ENCODE results near the gene WIZ. TPM values are rescaled to one million over a fixed set of nuclear protein-coding genes. Genes with fewer than 3 reads are reported as not detected.
"Not testable (repeated sequence)": the region's sequence is repeated elsewhere in the genome, so short reads cannot be mapped to it uniquely, and the experiment has no call there.

The WIZ gene
- total RNA-seq, 4 donors from 2014 or later, result 39.1 to 44.9 (median 41.0) TPM

- no peaks in the 10 kb centered on the region for H3K36me3 ChIP-seq
- no peak for TF ChIP-seq POLR2AphosphoS5 (IDR thresholded peaks at IDR 0.05)
- TF ChIP-seq POLR2A (IDR thresholded peaks at IDR 0.05), result no peak
- TF ChIP-seq, protein P1, sequence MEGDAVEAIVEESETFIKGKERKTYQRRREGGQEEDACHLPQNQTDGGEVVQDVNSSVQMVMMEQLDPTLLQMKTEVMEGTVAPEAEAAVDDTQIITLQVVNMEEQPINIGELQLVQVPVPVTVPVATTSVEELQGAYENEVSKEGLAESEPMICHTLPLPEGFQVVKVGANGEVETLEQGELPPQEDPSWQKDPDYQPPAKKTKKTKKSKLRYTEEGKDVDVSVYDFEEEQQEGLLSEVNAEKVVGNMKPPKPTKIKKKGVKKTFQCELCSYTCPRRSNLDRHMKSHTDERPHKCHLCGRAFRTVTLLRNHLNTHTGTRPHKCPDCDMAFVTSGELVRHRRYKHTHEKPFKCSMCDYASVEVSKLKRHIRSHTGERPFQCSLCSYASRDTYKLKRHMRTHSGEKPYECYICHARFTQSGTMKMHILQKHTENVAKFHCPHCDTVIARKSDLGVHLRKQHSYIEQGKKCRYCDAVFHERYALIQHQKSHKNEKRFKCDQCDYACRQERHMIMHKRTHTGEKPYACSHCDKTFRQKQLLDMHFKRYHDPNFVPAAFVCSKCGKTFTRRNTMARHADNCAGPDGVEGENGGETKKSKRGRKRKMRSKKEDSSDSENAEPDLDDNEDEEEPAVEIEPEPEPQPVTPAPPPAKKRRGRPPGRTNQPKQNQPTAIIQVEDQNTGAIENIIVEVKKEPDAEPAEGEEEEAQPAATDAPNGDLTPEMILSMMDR (IDR thresholded peaks at IDR 0.05), result no peak
- no peak for TF ChIP-seq EP300 (IDR thresholded peaks at IDR 0.05)
- H3K9me3 ChIP-seq, result peaks cover 4% of the 10 kb centered on the region
- H3K27me3 ChIP-seq, result peaks cover 16% of the 10 kb centered on the region
- WGBS, result 82% methylated on average over 4 of the region's 4 CpGs
- no peak for DNase-seq (ENCODE audit: low spot score in 2 of 2)
- no peak overlapping the region for H3K27ac ChIP-seq
- H3K4me1 ChIP-seq, result no peaks in the 10 kb centered on the region
- H3K4me3 ChIP-seq, result no peak overlapping the region
These were observed 25.4 kb upstream of the WIZ start for GRCh38 chr19:15475169-15475568.

DNA sequence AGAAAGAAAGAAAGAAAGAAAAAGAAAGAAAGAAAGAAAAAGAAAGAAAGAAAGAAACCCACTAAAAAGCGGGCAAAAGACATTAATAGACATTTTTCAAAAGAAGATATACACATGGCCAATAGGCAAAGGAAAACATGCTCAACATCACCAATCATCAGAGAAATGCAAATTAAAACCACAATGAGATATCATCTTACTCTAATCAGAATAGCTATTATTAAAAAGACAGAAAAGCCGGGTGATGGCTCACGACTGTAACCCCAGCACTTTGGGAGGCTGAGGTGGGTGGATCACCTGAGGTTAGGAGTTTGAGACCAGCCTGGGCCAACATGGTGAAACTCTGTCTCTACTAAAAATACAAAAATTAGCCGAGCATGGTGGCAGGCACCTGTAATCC, 24.1 kb upstream of the WIZ start:
- not testable (repeated sequence) for H3K4me3 ChIP-seq; H3K4me1 ChIP-seq; H3K9me3 ChIP-seq; H3K27ac ChIP-seq; DNase-seq (ENCODE audit: low spot score in 2 of 2); H3K36me3 ChIP-seq
- 57% methylated on average over 4 of the region's 4 CpGs for WGBS
- peaks cover 29% of the 10 kb centered on the region for H3K27me3 ChIP-seq

DNA sequence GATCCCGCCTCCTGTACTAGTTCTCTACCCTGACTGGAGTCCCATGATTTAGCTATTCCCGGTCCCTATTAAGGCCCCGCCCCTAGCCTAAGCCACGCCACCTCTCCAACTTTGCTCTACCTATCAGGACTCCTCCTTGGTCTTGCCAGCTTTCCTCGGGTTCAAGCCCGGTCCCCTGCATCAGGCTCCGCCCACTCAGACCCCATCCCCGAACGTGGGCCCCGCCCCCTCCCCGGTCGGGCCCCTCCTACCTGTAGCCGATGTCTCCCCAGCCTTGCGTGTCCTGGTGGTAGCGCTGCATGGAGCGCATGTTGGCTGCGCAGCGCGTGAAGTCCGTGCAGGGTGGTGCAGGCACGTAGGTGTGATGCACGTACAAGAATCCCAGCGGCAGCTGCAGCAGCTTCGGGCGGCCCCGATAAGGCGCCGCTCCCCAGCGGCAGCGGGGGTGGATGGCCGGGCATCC, 21.9 kb upstream of the WIZ start:
- peaks cover 4% of the 10 kb centered on the region for H3K9me3 ChIP-seq
- peaks cover 10% of the 10 kb centered on the region for H3K4me1 ChIP-seq
- H3K4me3 ChIP-seq, result no peak overlapping the region
- 48% methylated on average over 21 of the region's 31 CpGs for WGBS
- H3K27me3 ChIP-seq, result peaks cover 37% of the 10 kb centered on the region
- H3K36me3 ChIP-seq, result no peaks in the 10 kb centered on the region
- TF ChIP-seq, protein P1 (IDR thresholded peaks at IDR 0.05), result no peak
- TF ChIP-seq EP300 (IDR thresholded peaks at IDR 0.05) (no peak), POLR2AphosphoS5 (IDR thresholded peaks at IDR 0.05) (no peak), POLR2A (IDR thresholded peaks at IDR 0.05) (no peak)
- no peak overlapping the region for H3K27ac ChIP-seq
- DNase-seq (ENCODE audit: low spot score in 2 of 2), result no peak

GRCh38 chr19:15469513-15470297, 19.9 kb upstream of the WIZ start:
- H3K4me1 ChIP-seq, result peaks cover 11% of the 10 kb centered on the region
- no peak for DNase-seq (ENCODE audit: low spot score in 2 of 2)
- H3K27ac ChIP-seq, result no peak overlapping the region
- peak overlapping the region; percentile 34 for H3K4me3 ChIP-seq
- no peaks in the 10 kb centered on the region for H3K9me3 ChIP-seq
- no peaks in the 10 kb centered on the region for H3K36me3 ChIP-seq
- peaks cover 37% of the 10 kb centered on the region for H3K27me3 ChIP-seq
- TF ChIP-seq, protein P1 (IDR thresholded peaks at IDR 0.05), result no peak
- WGBS, result 5% methylated on average over 30 of the region's 65 CpGs

- WGBS, result 70% methylated on average over 12 of the region's 12 CpGs
- Histone ChIP-seq H3K4me1 (peaks cover 14% of the 10 kb centered on the region), H3K27me3 (peaks cover 45% of the 10 kb centered on the region), H3K4me3 (peak overlapping the region; percentile 34), H3K36me3 (no peaks in the 10 kb centered on the region), H3K27ac (no peak overlapping the region), H3K9me3 (no peaks in the 10 kb centered on the region)
- no peak for TF ChIP-seq POLR2A (IDR thresholded peaks at IDR 0.05)
- TF ChIP-seq POLR2AphosphoS5 (IDR thresholded peaks at IDR 0.05), result no peak
- no peak for TF ChIP-seq EP300 (IDR thresholded peaks at IDR 0.05)
- TF ChIP-seq, protein P1 (IDR thresholded peaks at IDR 0.05), result no peak
- peak in 1 of 2 donors; percentile 40 for DNase-seq (ENCODE audit: low spot score in 2 of 2)
These were observed 19.1 kb upstream of the WIZ start for GRCh38 chr19:15468675-15469512.

All from suprapubic skin (tissue), 4 donors.